Large intestine (tissue), 3 donors: Measurements from ENCODE around the gene MYLK3. TPM values are rescaled to one million over a fixed set of nuclear protein-coding genes. Genes with fewer than 3 reads are reported as not detected.

Experiments
- DNase-seq, 2 donors: peaks; one replicate each; pipeline versions ENCODE4 v3.0.0 to v3.0.0-alpha.2; 2013
- H3K27ac ChIP-seq: one replicate; pipeline ENCODE4 v1.5.1; 2013; ENCODE audit warnings: low read length
- H3K27me3 ChIP-seq: 2 replicates; pipeline ENCODE4 v1.6.1; 2013; ENCODE audit warnings: low read length; ENCODE audit not compliant: control insufficient read depth, insufficient read depth
- H3K36me3 ChIP-seq: 2 replicates; pipeline ENCODE4 v1.6.1; 2013; ENCODE audit warnings: low read length; ENCODE audit not compliant: control insufficient read depth, insufficient read depth
- H3K4me1 ChIP-seq: one replicate; pipeline ENCODE4 v1.6.1; 2013; ENCODE audit warnings: low read length; ENCODE audit not compliant: control insufficient read depth, insufficient read depth
- H3K4me3 ChIP-seq: one replicate; pipeline ENCODE4 v1.5.1; 2013; ENCODE audit warnings: low read length
- H3K9me3 ChIP-seq: one replicate; pipeline ENCODE4 v1.6.1; 2013; ENCODE audit warnings: mild to moderate bottlenecking, low read depth, low read length, moderate library complexity; ENCODE audit not compliant: control insufficient read depth
- WGBS: methylation state at CpG from one replicate; pipeline ENCODE4 v1.1.5; 2013; ENCODE audit warnings: low lambda C conversion rate; ENCODE audit not compliant: insufficient coverage; 5-methylcytosine and 5-hydroxymethylcytosine counted together
- polyA plus RNA-seq: library from polyadenylated mRNA; unstranded; fragments of 120-200 nt; gene quantifications from one replicate; pipeline ENCODE4 v1.2.1, GENCODE V29; 2013

Gene MYLK3
- polyA plus RNA-seq, 1 donor = 0.16 TPM

GRCh38 chr16:46727184-46727583 lies 21.0 kb downstream of the MYLK3 start:
- no CpG with 5 or more reads among the region's 7 CpGs for whole genome bisulfite sequencing
- H3K9me3 ChIP-seq = no peaks in the 10 kb centered on the region
- H3K4me1 ChIP-seq = no peaks in the 10 kb centered on the region
- no peak overlapping the region for H3K27ac ChIP-seq
- DNase-seq = no peak
- no peaks in the 10 kb centered on the region for H3K27me3 ChIP-seq
- no peak overlapping the region for H3K4me3 ChIP-seq
- no peaks in the 10 kb centered on the region for H3K36me3 ChIP-seq

GRCh38 chr16:46721885-46722284 lies 26.3 kb downstream of the MYLK3 start:
- Histone ChIP-seq H3K27ac (no peak overlapping the region), H3K4me3 (no peak overlapping the region)
- 100% methylated on average over 1 of the region's 4 CpGs for WGBS

GRCh38 chr16:46720619-46721018 lies 27.5 kb downstream of the MYLK3 start:
- Histone ChIP-seq H3K4me3 (no peak overlapping the region), H3K27me3 (no peaks in the 10 kb centered on the region), H3K4me1 (no peaks in the 10 kb centered on the region), H3K27ac (no peak overlapping the region), H3K9me3 (no peaks in the 10 kb centered on the region), H3K36me3 (no peaks in the 10 kb centered on the region)
- WGBS = no CpG with 5 or more reads among the region's 2 CpGs
- DNase-seq = no peak

More at GRCh38 chr16:46721885-46722284, 26.3 kb downstream of the MYLK3 start:
- Histone ChIP-seq H3K36me3 (no peaks in the 10 kb centered on the region), H3K9me3 (no peaks in the 10 kb centered on the region), H3K4me1 (no peaks in the 10 kb centered on the region), H3K27me3 (no peaks in the 10 kb centered on the region)
- no peak for DNase-seq

- no peak for DNase-seq
- Histone ChIP-seq H3K27me3 (no peaks in the 10 kb centered on the region), H3K4me1 (no peaks in the 10 kb centered on the region), H3K9me3 (no peaks in the 10 kb centered on the region), H3K36me3 (no peaks in the 10 kb centered on the region), H3K27ac (no peak overlapping the region), H3K4me3 (no peak overlapping the region)
- no CpG with 5 or more reads among the region's 6 CpGs for WGBS
These were observed 28.6 kb downstream of the MYLK3 start for GRCh38 chr16:46719528-46719927.

- H3K4me1 ChIP-seq = no peaks in the 10 kb centered on the region
- H3K9me3 ChIP-seq = no peaks in the 10 kb centered on the region
These were observed 29.9 kb downstream of the MYLK3 start for GRCh38 chr16:46718214-46718613.

GRCh38 chr16:46717692-46718091 lies 30.5 kb downstream of the MYLK3 start:
- Histone ChIP-seq H3K36me3 (no peaks in the 10 kb centered on the region), H3K9me3 (no peaks in the 10 kb centered on the region), H3K4me1 (no peaks in the 10 kb centered on the region), H3K27ac (no peak overlapping the region), H3K27me3 (no peaks in the 10 kb centered on the region), H3K4me3 (no peak overlapping the region)
- DNase-seq = no peak
- no CpG with 5 or more reads among the region's 2 CpGs for WGBS

More at GRCh38 chr16:46718214-46718613, 29.9 kb downstream of the MYLK3 start:
- no peak overlapping the region for H3K4me3 ChIP-seq
- H3K27me3 ChIP-seq = no peaks in the 10 kb centered on the region
- no peak overlapping the region for H3K27ac ChIP-seq
- WGBS = no CpG with 5 or more reads among the region's 8 CpGs
- H3K36me3 ChIP-seq = no peaks in the 10 kb centered on the region
- no peak for DNase-seq

- no peak for DNase-seq
- no peaks in the 10 kb centered on the region for H3K36me3 ChIP-seq
- no peaks in the 10 kb centered on the region for H3K4me1 ChIP-seq
- H3K27ac ChIP-seq = no peak overlapping the region
- no peak overlapping the region for H3K4me3 ChIP-seq
- no peaks in the 10 kb centered on the region for H3K27me3 ChIP-seq
- no peaks in the 10 kb centered on the region for H3K9me3 ChIP-seq
- 80% methylated on average over 1 of the region's 6 CpGs for WGBS
These were observed 32.3 kb downstream of the MYLK3 start for GRCh38 chr16:46715769-46716305.

GRCh38 chr16:46714797-46715591 lies 33.1 kb downstream of the MYLK3 start:
- Histone ChIP-seq H3K27me3 (no peaks in the 10 kb centered on the region), H3K4me3 (no peak overlapping the region), H3K9me3 (no peaks in the 10 kb centered on the region), H3K27ac (no peak overlapping the region), H3K4me1 (no peaks in the 10 kb centered on the region), H3K36me3 (no peaks in the 10 kb centered on the region)
- WGBS = 80% methylated on average over 2 of the region's 7 CpGs
- no peak for DNase-seq

GRCh38 chr16:46713634-46714033 lies 34.5 kb downstream of the MYLK3 start:
- WGBS = 80% methylated on average over 1 of the region's 3 CpGs
- no peaks in the 10 kb centered on the region for H3K36me3 ChIP-seq
- H3K27ac ChIP-seq = no peak overlapping the region
- H3K9me3 ChIP-seq = no peaks in the 10 kb centered on the region
- no peaks in the 10 kb centered on the region for H3K4me1 ChIP-seq
- H3K4me3 ChIP-seq = no peak overlapping the region
- no peaks in the 10 kb centered on the region for H3K27me3 ChIP-seq
- DNase-seq = no peak

- WGBS = 78% methylated on average over 1 of the region's 3 CpGs
These were observed 35.2 kb downstream of the MYLK3 start for GRCh38 chr16:46712911-46713310.

More at GRCh38 chr16:46712911-46713310, 35.2 kb downstream of the MYLK3 start:
- Histone ChIP-seq H3K27me3 (no peaks in the 10 kb centered on the region), H3K27ac (no peak overlapping the region), H3K4me3 (no peak overlapping the region), H3K4me1 (no peaks in the 10 kb centered on the region), H3K36me3 (no peaks in the 10 kb centered on the region), H3K9me3 (no peaks in the 10 kb centered on the region)
- no peak for DNase-seq
